Spleen (tissue), 7 donors: ENCODE data around the gene QSER1.
"Not testable (repeated sequence)": the region's sequence is repeated elsewhere in the genome, so short reads cannot be mapped to it uniquely, and the experiment has no call there.

Experiments used
- CTCF ChIP-seq, 11 experiments: fragments of 200-600 bp in 7 of 11; fragments of 450-650 bp in 4 of 11; sonication (generic) in 4 of 11; IDR thresholded peaks in 8 of 11; conservative IDR thresholded peaks in 3 of 11; 1 replicate in 7 of 11; 2 replicates in 4 of 11; pipeline versions ENCODE4 v1.4.0 to v1.8.0; 2016 to 2021; ENCODE audit warnings: antibody characterized with exemption in 11 of 11, inconsistent platforms in 4 of 11, mild to moderate bottlenecking in 1 of 11
- POLR2A ChIP-seq, 3 donors: fragments of 450-650 bp; IDR thresholded peaks; one replicate each; pipeline ENCODE4 v1.5.1; 2017; ENCODE audit warnings: antibody characterized with exemption in 3 of 3, mild to moderate bottlenecking in 1 of 3
- POLR2AphosphoS5 ChIP-seq, 3 donors: sonication (generic); formaldehyde crosslinking; IDR thresholded peaks; one replicate each; pipeline ENCODE4 v1.5.1; 2017; ENCODE audit warnings: antibody characterized with exemption in 3 of 3
- donor health status: DM: no; HTN: no; CAD: no; lungs with moderate emphysema.
- donor health status: DM: no; HTN: no; CAD: no.
- donor health status: DM: no; HTN: no; CAD: no.

GRCh38 chr11:33029218-33029617, 136.6 kb downstream of the QSER1 start:
- TF ChIP-seq CTCF (IDR thresholded peaks at IDR 0.05 in 8 of 11, conservative IDR thresholded peaks at IDR 0.05 in 3 of 11); POLR2AphosphoS5 (IDR thresholded peaks at IDR 0.05); POLR2A (IDR thresholded peaks at IDR 0.05): not testable (repeated sequence)
